ENCODE measurements around the gene ARL6.
"Not testable (repeated sequence)": the region's sequence is repeated elsewhere in the genome, so short reads cannot be mapped to it uniquely, and the experiment has no call there.

ARL6 gene

DNA sequence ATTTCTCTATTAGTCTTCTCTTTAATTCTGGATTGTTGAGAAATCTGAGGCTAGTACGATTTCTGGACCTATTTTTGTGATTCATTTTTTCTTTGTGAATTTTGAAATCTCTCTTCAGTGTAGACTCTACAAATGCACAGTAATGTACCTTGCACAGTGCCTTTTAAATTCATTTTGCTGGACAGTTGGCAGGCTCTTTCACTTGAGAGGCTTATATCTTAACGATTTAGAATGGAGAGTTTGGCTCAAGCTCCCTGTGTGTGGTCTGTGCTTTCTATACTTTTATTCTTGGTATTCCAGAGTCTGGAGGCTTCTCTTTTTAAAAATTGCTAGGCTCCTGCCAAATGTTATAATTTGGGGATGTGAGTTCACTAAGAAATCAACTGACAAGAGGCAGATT lies 66.1 kb downstream of the ARL6 start:
- Histone ChIP-seq H3K4me3 (ENCODE audit: low read length in 2 of 2) (no peak overlapping the region), H3K9ac (ENCODE audit: low read depth, low read length, poor library complexity) (no peak overlapping the region), H2BK5ac (ENCODE audit: low read length) (no peak overlapping the region), H3K9me3 (replicated peaks in 1 of 2; ENCODE audit: control insufficient read depth in 2 of 2, insufficient read depth in 1 of 2, low read depth in 1 of 2, low read length in 2 of 2) (no peaks in the 10 kb centered on the region), H3K36me3 (replicated peaks in 1 of 2; ENCODE audit: control insufficient read depth in 2 of 2, insufficient read depth in 2 of 2, low read length in 2 of 2) (no peaks in the 10 kb centered on the region), H3K79me1 (ENCODE audit: low read depth, low read length) (no peaks in the 10 kb centered on the region), H2AK5ac (ENCODE audit: low read depth, low read length) (no peak overlapping the region), H3K4ac (ENCODE audit: low read length) (no peak overlapping the region), H3K27me3 (ENCODE audit: control insufficient read depth in 3 of 3, insufficient read depth in 3 of 3, low read depth in 1 of 3, low read length in 3 of 3) (no peaks in the 10 kb centered on the region), H2BK12ac (ENCODE audit: low read length) (no peak overlapping the region), H4K8ac (ENCODE audit: low read depth, low read length) (no peak overlapping the region), H4K91ac (ENCODE audit: low read depth, low read length, poor library complexity) (no peak overlapping the region), H3K14ac (ENCODE audit: low read length) (no peak overlapping the region), H2BK15ac (ENCODE audit: low read length) (no peak overlapping the region), H3K23ac (ENCODE audit: low read depth, low read length, poor library complexity) (no peak overlapping the region), H3K18ac (ENCODE audit: low read length) (no peak overlapping the region), H2AFZ (ENCODE audit: low read length) (no peak overlapping the region), H3K4me1 (ENCODE audit: control insufficient read depth in 2 of 2, insufficient read depth in 1 of 2, low read depth in 1 of 2, low read length in 2 of 2) (no peaks in the 10 kb centered on the region), H3K4me2 (ENCODE audit: insufficient read depth, low read length, poor library complexity, severe bottlenecking) (no peak overlapping the region), H2BK120ac (ENCODE audit: low read depth, low read length) (no peak overlapping the region), H3K27ac (replicated peaks; ENCODE audit: low read length) (no peak overlapping the region)
- DNase-seq (ENCODE audit: low spot score): no peak
- no CpG with 5 or more reads among the region's 2 CpGs for WGBS, 2 donors (ENCODE audit: extremely low coverage in 2 of 2, insufficient read length in 2 of 2, insufficient replicate concordance in 1 of 2)

DNA sequence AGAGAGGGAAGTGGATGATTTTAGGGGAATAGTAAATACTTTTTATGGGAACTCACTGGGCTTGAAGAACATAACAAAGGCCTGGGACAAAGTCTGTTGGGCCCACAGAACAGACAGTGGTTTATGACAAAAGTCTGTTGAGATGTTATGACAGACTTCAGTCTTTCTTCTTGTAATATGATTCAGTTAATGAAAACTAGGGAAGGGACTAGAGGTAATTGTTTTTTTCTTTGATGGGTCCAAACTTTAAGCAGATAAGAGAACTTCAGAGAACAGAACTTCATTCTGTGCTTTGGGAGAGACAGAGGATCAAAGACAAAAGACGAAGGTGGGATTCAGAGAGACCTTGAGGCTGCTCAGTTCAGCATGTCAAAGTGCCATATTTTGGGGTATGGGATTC lies 66.6 kb downstream of the ARL6 start:
- no peak overlapping the region for H2BK120ac ChIP-seq (ENCODE audit: low read depth, low read length)
- H4K91ac ChIP-seq (ENCODE audit: low read depth, low read length, poor library complexity): no peak overlapping the region
- no peaks in the 10 kb centered on the region for H3K79me1 ChIP-seq (ENCODE audit: low read depth, low read length)
- H3K27ac ChIP-seq (replicated peaks; ENCODE audit: low read length): no peak overlapping the region
- no peak overlapping the region for H3K4me3 ChIP-seq (ENCODE audit: low read length in 2 of 2)
- no peaks in the 10 kb centered on the region for H3K36me3 ChIP-seq (replicated peaks in 1 of 2; ENCODE audit: control insufficient read depth in 2 of 2, insufficient read depth in 2 of 2, low read length in 2 of 2)
- no peaks in the 10 kb centered on the region for H3K4me1 ChIP-seq (ENCODE audit: control insufficient read depth in 2 of 2, insufficient read depth in 1 of 2, low read depth in 1 of 2, low read length in 2 of 2)
- no peak overlapping the region for H2BK5ac ChIP-seq (ENCODE audit: low read length)
- no peaks in the 10 kb centered on the region for H3K27me3 ChIP-seq (ENCODE audit: control insufficient read depth in 3 of 3, insufficient read depth in 3 of 3, low read depth in 1 of 3, low read length in 3 of 3)
- H3K9me3 ChIP-seq (replicated peaks in 1 of 2; ENCODE audit: control insufficient read depth in 2 of 2, insufficient read depth in 1 of 2, low read depth in 1 of 2, low read length in 2 of 2): no peaks in the 10 kb centered on the region
- H2BK15ac ChIP-seq (ENCODE audit: low read length): no peak overlapping the region
- H3K14ac ChIP-seq (ENCODE audit: low read length): no peak overlapping the region
- no peak overlapping the region for H3K4me2 ChIP-seq (ENCODE audit: insufficient read depth, low read length, poor library complexity, severe bottlenecking)
- no peak overlapping the region for H2AFZ ChIP-seq (ENCODE audit: low read length)
- no peak overlapping the region for H2BK12ac ChIP-seq (ENCODE audit: low read length)
- no peak overlapping the region for H3K18ac ChIP-seq (ENCODE audit: low read length)
- no peak overlapping the region for H3K23ac ChIP-seq (ENCODE audit: low read depth, low read length, poor library complexity)
- no peak overlapping the region for H3K4ac ChIP-seq (ENCODE audit: low read length)
- H2AK5ac ChIP-seq (ENCODE audit: low read depth, low read length): no peak overlapping the region
- no CpG with 5 or more reads among the region's 1 CpG for WGBS, 2 donors (ENCODE audit: extremely low coverage in 2 of 2, insufficient read length in 2 of 2, insufficient replicate concordance in 1 of 2)
- no peak overlapping the region for H3K9ac ChIP-seq (ENCODE audit: low read depth, low read length, poor library complexity)
- no peak for DNase-seq (ENCODE audit: low spot score)
- no peak overlapping the region for H4K8ac ChIP-seq (ENCODE audit: low read depth, low read length)

- not testable (repeated sequence) for H2AK5ac ChIP-seq (ENCODE audit: low read depth, low read length); H3K14ac ChIP-seq (ENCODE audit: low read length); H3K27me3 ChIP-seq (ENCODE audit: control insufficient read depth in 3 of 3, insufficient read depth in 3 of 3, low read depth in 1 of 3, low read length in 3 of 3); H3K27ac ChIP-seq (replicated peaks; ENCODE audit: low read length); H2BK12ac ChIP-seq (ENCODE audit: low read length); H3K4me3 ChIP-seq (ENCODE audit: low read length in 2 of 2); H3K9me3 ChIP-seq (replicated peaks in 1 of 2; ENCODE audit: control insufficient read depth in 2 of 2, insufficient read depth in 1 of 2, low read depth in 1 of 2, low read length in 2 of 2); H3K18ac ChIP-seq (ENCODE audit: low read length); H3K4me1 ChIP-seq (ENCODE audit: control insufficient read depth in 2 of 2, insufficient read depth in 1 of 2, low read depth in 1 of 2, low read length in 2 of 2); H2AFZ ChIP-seq (ENCODE audit: low read length); DNase-seq (ENCODE audit: low spot score); H2BK5ac ChIP-seq (ENCODE audit: low read length); H2BK120ac ChIP-seq (ENCODE audit: low read depth, low read length); H3K36me3 ChIP-seq (replicated peaks in 1 of 2; ENCODE audit: control insufficient read depth in 2 of 2, insufficient read depth in 2 of 2, low read length in 2 of 2); H4K91ac ChIP-seq (ENCODE audit: low read depth, low read length, poor library complexity); H4K8ac ChIP-seq (ENCODE audit: low read depth, low read length); H3K4me2 ChIP-seq (ENCODE audit: insufficient read depth, low read length, poor library complexity, severe bottlenecking); H3K4ac ChIP-seq (ENCODE audit: low read length); H2BK15ac ChIP-seq (ENCODE audit: low read length); H3K23ac ChIP-seq (ENCODE audit: low read depth, low read length, poor library complexity); H3K79me1 ChIP-seq (ENCODE audit: low read depth, low read length); H3K9ac ChIP-seq (ENCODE audit: low read depth, low read length, poor library complexity)
- no CpG with 5 or more reads among the region's 4 CpGs for WGBS, 2 donors (ENCODE audit: extremely low coverage in 2 of 2, insufficient read length in 2 of 2, insufficient replicate concordance in 1 of 2)
Observed at GRCh38 chr3:97833184-97833583, 68.6 kb downstream of the ARL6 start.

DNA sequence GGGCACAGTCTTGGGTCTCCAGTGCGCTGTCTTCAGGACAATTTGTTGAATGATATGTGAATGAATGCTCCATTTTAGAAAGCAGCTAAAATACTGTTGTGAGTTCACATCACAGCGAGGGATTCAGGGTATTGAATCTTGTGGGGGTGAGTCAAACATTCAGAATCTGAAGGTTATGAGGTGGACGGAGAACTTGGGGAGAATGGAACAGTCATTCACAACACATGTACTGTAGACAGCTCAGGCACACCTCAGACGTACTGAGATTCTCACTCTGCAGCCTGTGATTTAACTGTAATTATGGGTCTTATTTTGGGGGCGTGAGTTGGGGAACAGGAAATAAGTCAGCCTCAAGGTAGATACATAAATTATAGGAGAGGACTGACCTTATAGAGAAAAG lies 71.2 kb downstream of the ARL6 start:
- H3K27ac ChIP-seq (replicated peaks; ENCODE audit: low read length): no peak overlapping the region
- H2AK5ac ChIP-seq (ENCODE audit: low read depth, low read length): no peak overlapping the region
- no peaks in the 10 kb centered on the region for H3K9me3 ChIP-seq (replicated peaks in 1 of 2; ENCODE audit: control insufficient read depth in 2 of 2, insufficient read depth in 1 of 2, low read depth in 1 of 2, low read length in 2 of 2)
- no peak overlapping the region for H3K4me3 ChIP-seq (ENCODE audit: low read length in 2 of 2)
- DNase-seq (ENCODE audit: low spot score): no peak
- H3K9ac ChIP-seq (ENCODE audit: low read depth, low read length, poor library complexity): no peak overlapping the region
- no peak overlapping the region for H3K18ac ChIP-seq (ENCODE audit: low read length)
- WGBS, 2 donors (ENCODE audit: extremely low coverage in 2 of 2, insufficient read length in 2 of 2, insufficient replicate concordance in 1 of 2): no CpG with 5 or more reads among the region's 5 CpGs
- no peak overlapping the region for H2BK120ac ChIP-seq (ENCODE audit: low read depth, low read length)
- H3K4me1 ChIP-seq (ENCODE audit: control insufficient read depth in 2 of 2, insufficient read depth in 1 of 2, low read depth in 1 of 2, low read length in 2 of 2): peaks cover 0 to 2% of the 10 kb centered on the region in 2 donors
- H3K36me3 ChIP-seq (replicated peaks in 1 of 2; ENCODE audit: control insufficient read depth in 2 of 2, insufficient read depth in 2 of 2, low read length in 2 of 2): no peaks in the 10 kb centered on the region
- H3K79me1 ChIP-seq (ENCODE audit: low read depth, low read length): no peaks in the 10 kb centered on the region
- H2BK15ac ChIP-seq (ENCODE audit: low read length): no peak overlapping the region
- no peak overlapping the region for H4K91ac ChIP-seq (ENCODE audit: low read depth, low read length, poor library complexity)
- no peak overlapping the region for H2BK12ac ChIP-seq (ENCODE audit: low read length)
- no peak overlapping the region for H4K8ac ChIP-seq (ENCODE audit: low read depth, low read length)
- H3K27me3 ChIP-seq (ENCODE audit: control insufficient read depth in 3 of 3, insufficient read depth in 3 of 3, low read depth in 1 of 3, low read length in 3 of 3): no peaks in the 10 kb centered on the region
- H2AFZ ChIP-seq (ENCODE audit: low read length): no peak overlapping the region
- no peak overlapping the region for H3K14ac ChIP-seq (ENCODE audit: low read length)
- H3K4me2 ChIP-seq (ENCODE audit: insufficient read depth, low read length, poor library complexity, severe bottlenecking): no peak overlapping the region
- H2BK5ac ChIP-seq (ENCODE audit: low read length): no peak overlapping the region
- H3K23ac ChIP-seq (ENCODE audit: low read depth, low read length, poor library complexity): no peak overlapping the region
- no peak overlapping the region for H3K4ac ChIP-seq (ENCODE audit: low read length)

Measured in neuronal stem cell (in vitro differentiated cells).